Body of pancreas (tissue), 4 donors: ENCODE data around the gene SLC35B1. TPM values are rescaled to one million over a fixed set of nuclear protein-coding genes. Genes with fewer than 3 reads are reported as not detected.
A peak's percentile ranks its signal among the peaks of the same experiment; 100 is the strongest.

Experiments used
- ATAC-seq: fragments of 150-250 bp; one replicate; pipeline ENCODE4 v1.9.1; 2016
- DNase-seq, 4 donors: peaks; one replicate each; pipeline ENCODE4 v3.0.0-alpha.2; 2019
- H3K27ac ChIP-seq, 4 donors: fragments of 200-600 bp; sonication (generic); 1 replicate in 3 of 4; 2 replicates in 1 of 4; pipeline versions ENCODE4 v1.5.1 to v1.6.1; 2016 to 2019; ENCODE audit warnings: mild to moderate bottlenecking in 1 of 4, mixed read lengths in 1 of 4, moderate library complexity in 1 of 4
- H3K27me3 ChIP-seq, 2 donors: fragments of 200-600 bp; sonication (generic); one replicate each; pipeline ENCODE4 v1.6.0; 2016; ENCODE audit warnings: mild to moderate bottlenecking in 1 of 2
- H3K36me3 ChIP-seq, 2 donors: fragments of 200-600 bp; sonication (generic); replicated peaks in 1 of 2; 2 replicates each; pipeline ENCODE4 v1.5.1; 2016; ENCODE audit warnings: low read depth in 2 of 2; ENCODE audit not compliant: insufficient read depth in 1 of 2
- H3K4me1 ChIP-seq: fragments of 200-600 bp; sonication (generic); one replicate; pipeline ENCODE4 v1.6.0; 2016
- H3K4me3 ChIP-seq, 2 donors: fragments of 200-600 bp; sonication (generic); 1 replicate in 1 of 2; 2 replicates in 1 of 2; pipeline ENCODE4 v1.5.1; 2016 to 2019
- H3K9me3 ChIP-seq, 3 donors: fragments of 200-600 bp; sonication (generic); 1 replicate in 2 of 3; 2 replicates in 1 of 3; pipeline ENCODE4 v1.5.1; 2016
- POLR2A ChIP-seq, 3 donors: fragments of 450-650 bp; IDR thresholded peaks; one replicate each; pipeline ENCODE4 v1.6.1; 2016; ENCODE audit warnings: antibody characterized with exemption in 3 of 3, mild to moderate bottlenecking in 2 of 3
- WGBS, 2 donors: methylation state at CpG; one replicate each; pipeline ENCODE4 v1.1.5; 2017; 5-methylcytosine and 5-hydroxymethylcytosine counted together
- intact Hi-C: fragments of 100-400 bp; cut with DNase I; formaldehyde crosslinking; loops from one replicate; pipeline ENCODE4 v1.15.1; 2023
- total RNA-seq, 2 donors: library from RNA; depleted of rRNA; stranded (reverse); fragments of >200 nt; gene quantifications; one replicate each; pipeline ENCODE4 v1.1.0, GENCODE V29; 2016
- TF ChIP-seq, protein P1 (sequence below), 7 experiments: fragments of 450-650 bp in 4 of 7; fragments of 200-600 bp in 3 of 7; sonication (generic) in 3 of 7; IDR thresholded peaks; one replicate each; pipeline ENCODE4 v1.5.1; 2016 to 2019; ENCODE audit warnings: antibody characterized with exemption in 7 of 7

The SLC35B1 gene
- total RNA-seq, 2 donors from 2014 or later, result 30.3 to 36.6 TPM

DNA sequence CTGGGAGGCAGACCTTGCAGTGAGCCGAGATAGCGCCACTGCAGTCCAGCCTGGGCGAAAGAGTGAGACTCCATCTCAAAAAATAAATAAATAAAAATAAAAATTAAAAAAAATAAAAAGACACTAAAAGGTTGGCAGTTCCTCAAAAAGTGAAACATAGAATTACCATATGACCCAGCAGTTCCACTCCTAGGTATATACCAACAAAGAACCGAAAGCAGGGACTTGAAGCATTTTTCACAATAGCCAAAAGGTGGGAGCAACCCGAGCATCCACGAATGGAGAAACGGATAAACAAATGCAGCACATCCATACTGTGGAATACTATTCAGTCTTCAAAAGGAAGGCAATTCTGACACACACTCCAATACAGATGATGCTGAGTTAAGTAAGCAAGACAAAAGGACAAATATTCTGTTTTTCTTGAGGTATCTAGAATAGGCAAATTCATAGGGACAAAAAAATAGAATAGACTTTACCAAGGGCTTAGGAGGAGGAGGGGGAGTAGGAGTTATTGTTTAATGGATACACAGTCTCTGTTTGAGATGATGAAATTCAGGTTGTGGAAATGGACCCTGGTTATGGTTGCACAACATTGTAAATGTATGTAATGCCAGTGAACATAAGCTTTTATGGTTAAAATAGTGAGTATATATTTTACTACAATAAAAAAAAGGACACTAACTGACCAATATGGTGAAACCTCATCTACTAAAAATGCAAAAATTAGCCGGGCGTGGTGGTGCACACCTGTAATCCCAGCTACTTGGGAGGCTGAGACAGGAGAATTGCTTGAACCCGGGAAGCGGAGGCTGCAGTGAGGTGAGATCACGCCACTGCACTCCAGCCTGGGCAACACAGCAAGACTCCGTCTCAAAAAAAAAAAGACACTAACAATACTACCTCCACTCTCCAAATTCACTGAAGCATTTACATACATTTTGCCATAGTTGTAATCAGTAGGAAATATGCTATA, 27.0 kb upstream of the SLC35B1 start:
- no peak overlapping the region for H3K27ac ChIP-seq
- no peaks in the 10 kb centered on the region for H3K36me3 ChIP-seq
- no peaks in the 10 kb centered on the region for H3K9me3 ChIP-seq
- no peak overlapping the region for H3K4me3 ChIP-seq
- intact Hi-C loops, result no loop called here
- DNase-seq, result no peak
- WGBS, 2 donors, result 85 to 91% methylated on average over 13 of the region's 13 CpGs
- no peaks in the 10 kb centered on the region for H3K27me3 ChIP-seq
- no peak for TF ChIP-seq POLR2A (IDR thresholded peaks at IDR 0.05)
- TF ChIP-seq, protein P1, sequence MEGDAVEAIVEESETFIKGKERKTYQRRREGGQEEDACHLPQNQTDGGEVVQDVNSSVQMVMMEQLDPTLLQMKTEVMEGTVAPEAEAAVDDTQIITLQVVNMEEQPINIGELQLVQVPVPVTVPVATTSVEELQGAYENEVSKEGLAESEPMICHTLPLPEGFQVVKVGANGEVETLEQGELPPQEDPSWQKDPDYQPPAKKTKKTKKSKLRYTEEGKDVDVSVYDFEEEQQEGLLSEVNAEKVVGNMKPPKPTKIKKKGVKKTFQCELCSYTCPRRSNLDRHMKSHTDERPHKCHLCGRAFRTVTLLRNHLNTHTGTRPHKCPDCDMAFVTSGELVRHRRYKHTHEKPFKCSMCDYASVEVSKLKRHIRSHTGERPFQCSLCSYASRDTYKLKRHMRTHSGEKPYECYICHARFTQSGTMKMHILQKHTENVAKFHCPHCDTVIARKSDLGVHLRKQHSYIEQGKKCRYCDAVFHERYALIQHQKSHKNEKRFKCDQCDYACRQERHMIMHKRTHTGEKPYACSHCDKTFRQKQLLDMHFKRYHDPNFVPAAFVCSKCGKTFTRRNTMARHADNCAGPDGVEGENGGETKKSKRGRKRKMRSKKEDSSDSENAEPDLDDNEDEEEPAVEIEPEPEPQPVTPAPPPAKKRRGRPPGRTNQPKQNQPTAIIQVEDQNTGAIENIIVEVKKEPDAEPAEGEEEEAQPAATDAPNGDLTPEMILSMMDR (IDR thresholded peaks at IDR 0.05), result no peak
- ATAC-seq, result no peak
- H3K4me1 ChIP-seq, result peaks cover 33% of the 10 kb centered on the region

DNA sequence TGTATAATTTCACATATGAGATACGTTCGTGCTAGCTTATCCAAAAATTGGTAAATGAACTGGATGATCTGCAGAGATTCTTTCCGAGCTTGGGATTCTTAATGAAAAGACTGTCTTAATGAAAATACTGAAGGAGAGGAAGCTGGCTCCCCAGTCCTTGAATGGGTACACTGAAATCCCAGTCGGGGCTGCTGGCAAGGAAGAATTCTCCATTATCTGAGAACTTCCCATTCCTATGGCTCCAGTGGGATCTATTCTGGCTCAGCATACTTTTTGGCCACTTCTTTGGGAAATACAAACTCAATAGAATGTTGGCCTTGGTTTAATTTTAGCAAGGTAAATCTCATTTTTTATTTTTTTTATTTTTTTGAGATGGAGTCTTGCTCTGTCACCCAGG, 23.7 kb upstream of the SLC35B1 start:
- no peak for DNase-seq
- Histone ChIP-seq H3K9me3 (no peaks in the 10 kb centered on the region), H3K4me1 (peaks cover 38% of the 10 kb centered on the region), H3K27ac (peak overlapping the region in 1 of 4 donors; percentile 80), H3K36me3 (no peaks in the 10 kb centered on the region), H3K4me3 (no peak overlapping the region), H3K27me3 (no peaks in the 10 kb centered on the region)
- intact Hi-C loops, result no loop called here
- WGBS, 2 donors, result 57 to 67% methylated on average over 4 of the region's 4 CpGs
- ATAC-seq, result no peak
- no peak for TF ChIP-seq POLR2A (IDR thresholded peaks at IDR 0.05)
- TF ChIP-seq, protein P1 (IDR thresholded peaks at IDR 0.05), result no peak

DNA sequence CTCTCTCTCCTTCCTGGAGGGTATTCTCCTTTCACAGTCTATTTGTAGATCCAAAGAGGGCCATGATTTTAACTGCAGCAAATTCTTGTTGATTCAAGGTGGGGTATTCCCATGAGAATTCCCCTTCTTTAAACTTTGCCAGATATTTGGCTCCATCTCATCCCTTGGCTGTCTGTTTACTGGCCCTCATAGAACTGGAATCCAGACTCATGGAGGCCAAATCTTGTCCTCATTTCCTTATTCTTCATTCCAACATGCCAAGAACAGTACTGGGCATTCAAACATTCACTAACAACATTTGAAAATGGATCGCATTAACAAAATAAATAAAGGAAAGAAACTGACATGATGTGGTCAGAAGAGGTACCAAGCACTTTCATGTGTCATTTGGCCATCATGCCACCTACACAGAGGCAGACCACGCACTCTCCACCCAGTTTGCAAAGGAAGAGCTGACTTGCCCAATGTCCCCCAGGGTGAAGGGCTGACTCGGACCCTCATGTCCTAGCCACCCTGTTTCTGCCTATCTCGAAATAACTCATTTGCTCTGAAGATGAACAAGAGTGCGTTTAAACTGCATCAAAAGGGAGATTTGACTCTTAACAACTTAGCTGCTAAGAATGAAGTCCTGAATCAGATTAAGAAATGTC, 23.1 kb upstream of the SLC35B1 start:
- no peaks in the 10 kb centered on the region for H3K9me3 ChIP-seq
- no peaks in the 10 kb centered on the region for H3K27me3 ChIP-seq
- no peak for TF ChIP-seq POLR2A (IDR thresholded peaks at IDR 0.05)
- 75 to 90% methylated on average over 5 of the region's 5 CpGs for WGBS, 2 donors
- ATAC-seq (no peak), DNase-seq (no peak)
- intact Hi-C loops, result no loop called here
- no peaks in the 10 kb centered on the region for H3K36me3 ChIP-seq
- H3K4me3 ChIP-seq, result no peak overlapping the region
- peak overlapping the region in 3 of 4 donors; percentile 38 to 80 (median 70) for H3K27ac ChIP-seq
- H3K4me1 ChIP-seq, result peaks cover 38% of the 10 kb centered on the region

DNA sequence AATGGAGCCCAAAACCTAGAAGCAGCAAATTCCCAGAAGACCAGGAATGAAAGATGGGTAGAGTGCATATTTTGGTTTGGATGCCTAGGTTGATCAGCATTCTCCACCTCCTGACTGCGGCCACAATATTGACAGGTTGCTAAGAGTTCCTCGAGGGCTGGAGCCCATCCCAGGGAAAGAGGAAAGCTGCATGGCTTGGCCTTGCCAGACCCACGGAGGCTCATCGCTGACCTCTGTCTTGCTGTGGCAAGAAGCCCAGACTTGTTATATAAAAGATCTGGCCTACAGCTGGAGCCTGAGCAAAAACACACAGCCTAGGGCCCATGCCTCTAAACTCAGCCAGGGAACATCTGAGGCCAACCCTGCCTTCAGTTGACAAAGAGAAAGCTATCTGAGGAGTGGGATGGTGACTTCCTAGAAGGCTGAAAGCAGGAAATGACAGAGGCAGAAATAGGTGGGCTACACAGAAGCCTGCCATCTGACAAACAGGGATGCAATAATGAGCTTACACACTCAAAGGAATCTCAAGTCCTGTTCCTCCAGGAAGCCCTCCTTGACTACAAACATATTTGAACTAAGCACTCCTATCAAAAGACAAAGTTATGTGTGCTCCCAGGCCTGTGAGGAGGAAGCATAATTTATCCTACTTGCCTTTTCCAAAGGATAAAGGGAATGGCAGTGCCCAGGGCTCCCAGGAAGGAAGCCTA, 22.5 kb upstream of the SLC35B1 start:
- H3K9me3 ChIP-seq, result no peaks in the 10 kb centered on the region
- DNase-seq (peak; percentile 86 to 92 (median 88)), ATAC-seq (peak; percentile 98)
- H3K4me3 ChIP-seq, result no peak overlapping the region
- intact Hi-C loops, result no loop called here
- peak overlapping the region in 3 of 4 donors; percentile 38 to 80 (median 70) for H3K27ac ChIP-seq
- TF ChIP-seq, protein P1 (IDR thresholded peaks at IDR 0.05), result no peak
- TF ChIP-seq POLR2A (IDR thresholded peaks at IDR 0.05), result peak in 1 of 3 donors; percentile 21
- WGBS, 2 donors, result 0 to 6% methylated on average over 4 of the region's 4 CpGs
- no peaks in the 10 kb centered on the region for H3K36me3 ChIP-seq
- peaks cover 38% of the 10 kb centered on the region for H3K4me1 ChIP-seq
- no peaks in the 10 kb centered on the region for H3K27me3 ChIP-seq

DNA sequence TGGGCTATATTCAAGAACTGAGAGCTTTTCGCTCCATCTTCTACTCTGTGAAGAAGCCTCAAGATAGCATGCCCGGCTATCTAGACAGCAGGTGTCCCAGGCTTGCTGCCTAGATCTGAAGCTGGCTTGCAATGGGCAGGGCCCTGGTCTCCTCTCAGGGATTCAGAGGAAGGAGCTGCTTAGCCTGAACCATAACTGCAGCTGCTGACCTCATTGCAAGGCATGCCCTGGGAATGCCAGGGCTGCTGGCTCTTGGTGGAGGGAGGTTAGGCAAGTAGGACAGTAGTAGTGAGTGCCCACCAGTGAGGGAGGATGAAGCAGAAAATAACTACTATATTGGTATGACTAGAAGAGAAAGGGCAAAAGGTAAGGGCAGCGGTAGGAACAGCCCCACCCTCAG, 21.3 kb upstream of the SLC35B1 start:
- intact Hi-C loops, result no loop called here
- peak overlapping the region in 1 of 4 donors; percentile 80 for H3K27ac ChIP-seq

More for the DNA sequence above, 21.3 kb upstream of the SLC35B1 start:
- ATAC-seq, result no peak
- H3K9me3 ChIP-seq, result no peaks in the 10 kb centered on the region
- WGBS, 2 donors, result 95 to 99% methylated on average over 3 of the region's 3 CpGs
- H3K36me3 ChIP-seq, result no peaks in the 10 kb centered on the region
- no peak overlapping the region for H3K4me3 ChIP-seq
- TF ChIP-seq, protein P1 (IDR thresholded peaks at IDR 0.05), result no peak
- no peak for TF ChIP-seq POLR2A (IDR thresholded peaks at IDR 0.05)
- H3K27me3 ChIP-seq, result no peaks in the 10 kb centered on the region
- H3K4me1 ChIP-seq, result peaks cover 38% of the 10 kb centered on the region
- DNase-seq, result no peak
